GM19467 (cell line): ENCODE measurements around the gene MRPL52.
"Not testable (repeated sequence)": the region's sequence is repeated elsewhere in the genome, so short reads cannot be mapped to it uniquely, and the experiment has no call there.

Experiments
- ATAC-seq: cut with Tn5 transposase; IDR thresholded peaks from one replicate; pipeline ENCODE4 v1.9.1; 2021; ENCODE audit warnings: mild to moderate bottlenecking, moderate library complexity; ENCODE audit not compliant: unreplicated experiment

The MRPL52 gene

DNA sequence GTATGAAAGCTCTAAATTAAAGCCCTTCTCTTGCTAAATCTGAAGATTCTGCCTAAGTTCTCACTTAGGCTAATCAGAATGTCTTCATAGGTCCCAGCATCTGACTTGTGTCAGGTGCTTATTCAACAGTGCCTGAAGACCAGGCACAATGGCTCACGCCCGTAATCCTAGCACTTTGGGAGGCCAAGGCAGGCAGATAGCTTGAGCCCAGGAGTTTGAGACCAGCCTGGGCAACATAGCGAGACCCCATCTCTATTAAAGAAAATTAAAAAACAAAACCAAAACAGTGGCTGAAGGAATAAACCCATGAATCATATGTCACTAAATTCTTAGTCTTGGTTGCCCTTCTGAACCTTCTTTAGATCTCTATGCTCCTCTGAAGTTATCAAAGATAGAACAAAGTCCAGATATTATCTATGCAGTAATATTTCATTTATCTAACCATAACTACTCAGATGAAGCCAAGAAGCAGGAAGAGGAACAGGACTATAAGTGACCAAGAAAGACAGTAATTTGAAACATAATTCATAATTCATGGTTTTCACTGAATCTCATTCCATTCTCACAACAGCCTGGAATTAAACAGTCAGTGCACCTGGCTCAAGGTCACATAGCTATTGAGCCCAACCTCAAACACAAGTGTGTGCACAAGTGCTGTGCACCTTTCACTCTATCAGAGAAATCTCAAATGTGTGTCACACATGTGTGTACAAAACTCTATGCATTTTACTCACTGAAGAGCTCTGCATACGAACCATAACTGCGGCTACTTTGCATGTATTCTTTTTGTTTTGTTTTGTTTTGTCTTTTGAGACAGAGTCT lies 21.1 kb upstream of the MRPL52 start:
- no peak for ATAC-seq

GRCh38 chr14:22811722-22812121 lies 18.0 kb upstream of the MRPL52 start:
- no peak for ATAC-seq

GRCh38 chr14:22812744-22813143 lies 16.9 kb upstream of the MRPL52 start:
- ATAC-seq: no peak

DNA sequence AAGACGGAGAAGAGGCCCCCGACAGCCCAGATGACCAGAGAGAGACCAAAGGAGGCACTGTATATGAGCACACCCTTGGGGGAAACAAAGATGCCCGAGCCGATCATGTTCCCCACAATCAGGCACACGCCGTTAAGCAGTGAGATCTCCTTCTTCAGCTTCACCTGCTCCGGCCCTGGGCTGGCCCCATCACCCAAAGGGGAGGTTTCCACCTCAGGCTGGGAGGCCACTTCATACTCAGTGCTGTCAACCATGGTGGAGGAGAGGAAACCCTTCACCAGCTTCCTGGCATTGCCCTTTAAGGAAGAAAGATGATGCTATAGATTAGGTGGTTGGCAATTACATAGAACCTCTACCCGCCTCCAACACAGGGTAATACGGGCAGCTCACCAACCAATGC lies 16.5 kb upstream of the MRPL52 start:
- no peak for ATAC-seq

GRCh38 chr14:22814373-22814772 lies 15.3 kb upstream of the MRPL52 start:
- no peak for ATAC-seq

GRCh38 chr14:22814941-22815713 lies 14.6 kb upstream of the MRPL52 start, which contains the start of gene SLC7A7:
TSS of gene SLC7A7 (minus strand) at chr14:22815435. CDS start at chr14:22813398, 2,037 bp downstream.
- no peak for ATAC-seq

GRCh38 chr14:22819151-22819988 lies 10.3 kb upstream of the MRPL52 start:
- ATAC-seq: no peak

GRCh38 chr14:22820731-22821130 lies 9.0 kb upstream of the MRPL52 start:
- no peak for ATAC-seq

DNA sequence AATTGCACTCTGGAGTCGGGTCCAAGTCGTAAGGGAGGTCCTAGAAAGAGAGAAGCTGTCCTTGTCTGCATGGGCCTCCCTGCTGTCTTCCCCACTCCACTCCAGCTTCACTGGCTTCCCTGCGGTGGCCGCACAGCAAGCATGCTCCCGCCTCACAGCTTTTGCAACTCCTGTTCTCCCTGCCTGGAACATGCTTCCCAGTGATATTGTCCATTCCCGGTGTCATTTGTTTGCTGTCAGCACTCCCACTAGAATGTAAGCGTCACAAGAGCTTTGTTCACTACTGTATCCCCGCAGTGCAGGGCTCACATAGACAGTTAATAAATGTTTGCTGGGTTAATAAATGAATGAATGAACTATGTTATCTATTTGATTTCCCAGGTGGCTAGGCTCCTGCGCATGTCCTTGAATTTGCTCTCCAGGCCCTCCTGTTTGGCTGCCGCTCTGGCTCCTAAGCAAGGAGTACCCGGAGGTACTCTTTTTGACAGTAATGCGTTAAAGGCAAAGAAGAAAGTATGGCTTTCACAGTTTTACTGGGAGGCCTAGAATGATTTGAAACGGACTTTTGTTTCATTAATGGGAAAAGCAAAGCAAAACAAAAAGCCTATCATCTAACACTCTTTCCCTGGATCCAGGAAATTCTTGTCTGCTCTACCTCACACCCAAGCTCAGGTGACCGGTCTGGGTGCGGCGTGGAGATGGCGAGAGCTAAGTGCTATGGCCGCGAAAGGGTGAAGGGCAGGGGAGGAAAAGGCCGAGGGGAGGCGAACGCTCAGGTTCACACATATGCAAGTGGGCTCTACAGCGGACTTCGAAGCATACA lies 8.3 kb upstream of the MRPL52 start:
- no peak for ATAC-seq

DNA sequence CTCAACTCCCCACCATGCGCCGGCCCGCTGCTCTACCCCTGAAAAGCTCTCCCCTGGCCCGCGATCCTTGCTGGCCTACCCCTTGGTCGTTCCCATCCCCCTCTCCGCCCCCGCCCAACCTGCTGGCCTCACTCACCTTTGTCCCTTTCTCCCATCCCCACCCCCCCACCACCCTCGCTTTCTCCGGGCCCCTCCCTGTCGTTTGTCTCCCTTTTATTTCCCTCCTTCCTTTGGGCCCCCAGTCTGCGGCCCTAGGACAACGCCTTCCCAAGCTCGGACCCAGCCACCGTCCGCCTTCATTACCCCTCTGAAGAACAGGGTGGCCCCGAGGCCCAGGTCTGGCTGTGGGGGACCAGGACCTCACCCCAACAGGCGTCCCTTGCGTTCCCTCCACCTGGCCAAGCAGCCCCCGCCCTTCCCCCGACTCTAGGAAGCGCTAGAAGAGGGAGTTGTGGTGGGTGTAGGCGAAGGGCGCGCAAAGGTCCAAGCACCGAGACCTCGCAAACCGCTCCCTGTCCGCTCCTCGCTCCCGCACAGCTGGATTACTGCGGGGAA lies 7.6 kb upstream of the MRPL52 start:
- ATAC-seq: no peak

GRCh38 chr14:22822571-22823098 lies 7.1 kb upstream of the MRPL52 start:
- no peak for ATAC-seq

GRCh38 chr14:22824711-22825359 lies 4.9 kb upstream of the MRPL52 start:
- ATAC-seq: no peak

GRCh38 chr14:22829076-22829660 lies 519 bp upstream of the MRPL52 start:
- ATAC-seq: not testable (repeated sequence)

- no peak for ATAC-seq
These were observed 840 bp downstream of the MRPL52 start for GRCh38 chr14:22830443-22831010.

DNA sequence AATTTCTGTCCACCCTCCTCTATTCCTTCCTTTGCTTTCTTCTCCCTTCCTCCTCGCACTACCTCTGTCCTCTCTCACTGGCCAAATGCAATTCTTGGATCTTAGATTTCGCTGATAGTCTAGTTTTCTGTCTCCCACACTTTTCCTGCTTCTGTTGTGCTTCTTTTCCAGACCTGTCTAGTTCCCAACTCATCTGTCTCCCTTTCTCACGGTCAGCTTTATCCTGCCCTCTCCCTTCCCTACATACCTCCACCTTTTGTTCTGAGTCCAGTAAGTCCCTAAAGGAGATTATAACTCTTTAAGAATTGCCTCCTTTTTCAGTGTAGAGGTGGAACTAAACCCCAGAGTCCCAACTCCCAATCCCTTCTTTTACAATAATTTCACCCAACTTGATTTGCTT lies 5.8 kb downstream of the MRPL52 start:
- no peak for ATAC-seq

- no peak for ATAC-seq
These were observed 6.8 kb downstream of the MRPL52 start, which contains the start of gene MMP14 for GRCh38 chr14:22836301-22837113. TSS of gene MMP14 (plus strand) at chr14:22836585. CDS start at chr14:22836818, 233 bp downstream.

DNA sequence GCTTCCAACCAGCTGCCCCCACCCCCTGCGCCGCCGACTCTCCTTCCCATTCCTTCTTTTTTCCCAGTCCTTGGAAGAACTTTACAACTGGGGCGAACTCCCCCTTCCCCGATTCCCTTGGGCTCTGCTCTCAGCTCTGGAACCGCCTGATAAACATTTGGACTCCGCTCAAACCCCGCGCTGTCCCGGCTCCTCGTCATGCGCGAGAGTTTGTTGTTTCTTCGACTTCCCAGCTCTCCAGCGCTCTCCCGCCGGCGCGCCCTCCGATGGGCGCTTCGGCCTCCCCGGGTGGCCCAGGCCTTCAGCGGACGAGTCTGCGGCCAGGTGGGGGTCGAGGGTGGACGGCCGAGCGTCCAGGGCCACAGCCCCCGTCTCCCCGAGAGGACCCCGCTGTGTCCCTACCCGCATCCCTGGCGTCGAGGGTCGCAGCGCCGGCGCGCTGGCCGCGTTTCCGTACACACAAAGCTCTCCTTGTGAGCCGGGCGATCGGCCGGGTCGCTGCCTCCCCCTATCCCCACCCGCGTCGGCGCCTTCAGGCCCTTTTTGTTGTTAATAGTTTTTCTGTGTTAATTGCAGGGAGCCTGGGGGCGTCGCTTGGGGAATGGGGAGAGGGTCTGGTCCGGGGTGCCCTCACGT lies 7.5 kb downstream of the MRPL52 start:
- ATAC-seq: no peak
